ENCODE data around the gene RABL6.

GRCh38 chr9:136790640-136791515, 16.9 kb upstream of the RABL6 start, which contains the start of gene TMEM141:
- TF ChIP-seq PATZ1 (CRISPR knock-in tag; IDR thresholded peaks at IDR 0.05; ENCODE audit: borderline replicate concordance) (no peak), ZNF565 (CRISPR knock-in tag; conservative IDR thresholded peaks at IDR 0.05; ENCODE audit: low read depth) (no peak), ISL1 (CRISPR knock-in tag; IDR thresholded peaks at IDR 0.05) (no peak), ZNF8 (CRISPR knock-in tag; IDR thresholded peaks at IDR 0.05) (no peak), POU6F1 (CRISPR knock-in tag; IDR thresholded peaks at IDR 0.05; ENCODE audit: borderline replicate concordance, low read depth) (no peak), OSR1 (CRISPR knock-in tag; IDR thresholded peaks at IDR 0.05) (no peak), CSDC2 (CRISPR knock-in tag; IDR thresholded peaks at IDR 0.05) (no peak)

All from SK-N-SH treated with all-trans-retinoic acid at 6 μM for 48 hours (cell line).